Measurements from ENCODE around the gene TMEM26. TPM values are rescaled to one million over a fixed set of nuclear protein-coding genes. Genes with fewer than 3 reads are reported as not detected.

TMEM26 gene
- total RNA-seq, 1 donor, result 6.5 TPM

GRCh38 chr10:61458031-61458430, 4.8 kb upstream of the TMEM26 start:
- DNase-seq (ENCODE audit: insufficient read length, low spot score, missing footprints), result no peak
- Histone ChIP-seq H3K27me3 (ENCODE audit: insufficient read depth, low read length) (peaks cover 2% of the 10 kb centered on the region), H4K20me1 (ENCODE audit: insufficient read depth, low read length) (no peaks in the 10 kb centered on the region), H3K4me3 (ENCODE audit: insufficient read depth, low read length) (no peak overlapping the region), H3K4me2 (ENCODE audit: insufficient read depth, low read length) (no peak overlapping the region), H2AFZ (ENCODE audit: low read length) (no peak overlapping the region), H3K36me3 (ENCODE audit: insufficient read depth, low read length) (no peaks in the 10 kb centered on the region), H3K4me1 (ENCODE audit: insufficient read depth, low read length) (peaks cover 13% of the 10 kb centered on the region), H3K9me3 (ENCODE audit: low read depth, low read length) (no peaks in the 10 kb centered on the region), H3K79me2 (ENCODE audit: insufficient read depth, low read length) (no peaks in the 10 kb centered on the region), H3K27ac (ENCODE audit: low read depth, low read length) (no peak overlapping the region)
- no peak for TF ChIP-seq CTCF (IDR thresholded peaks at IDR 0.05; ENCODE audit: extremely low read depth, low read depth, low read length)

- no peak overlapping the region for H3K4me3 ChIP-seq (ENCODE audit: insufficient read depth, low read length)
- no peak for TF ChIP-seq CTCF (IDR thresholded peaks at IDR 0.05; ENCODE audit: extremely low read depth, low read depth, low read length)
- H4K20me1 ChIP-seq (ENCODE audit: insufficient read depth, low read length), result no peaks in the 10 kb centered on the region
- H3K36me3 ChIP-seq (ENCODE audit: insufficient read depth, low read length), result no peaks in the 10 kb centered on the region
- H3K27ac ChIP-seq (ENCODE audit: low read depth, low read length), result no peak overlapping the region
- no peak overlapping the region for H3K4me2 ChIP-seq (ENCODE audit: insufficient read depth, low read length)
- H3K9me3 ChIP-seq (ENCODE audit: low read depth, low read length), result no peaks in the 10 kb centered on the region
- peaks cover 10% of the 10 kb centered on the region for H3K4me1 ChIP-seq (ENCODE audit: insufficient read depth, low read length)
- DNase-seq (ENCODE audit: insufficient read length, low spot score, missing footprints), result peak; percentile 31
- H3K27me3 ChIP-seq (ENCODE audit: insufficient read depth, low read length), result peaks cover 10% of the 10 kb centered on the region
- H3K79me2 ChIP-seq (ENCODE audit: insufficient read depth, low read length), result no peaks in the 10 kb centered on the region
- no peak overlapping the region for H2AFZ ChIP-seq (ENCODE audit: low read length)
Observed at GRCh38 chr10:61456095-61456789, 3.1 kb upstream of the TMEM26 start.

GRCh38 chr10:61455656-61456055, 2.5 kb upstream of the TMEM26 start:
- Histone ChIP-seq H3K4me3 (ENCODE audit: insufficient read depth, low read length) (no peak overlapping the region), H3K4me1 (ENCODE audit: insufficient read depth, low read length) (peaks cover 10% of the 10 kb centered on the region), H4K20me1 (ENCODE audit: insufficient read depth, low read length) (no peaks in the 10 kb centered on the region)

More at GRCh38 chr10:61455656-61456055, 2.5 kb upstream of the TMEM26 start:
- Histone ChIP-seq H2AFZ (ENCODE audit: low read length) (no peak overlapping the region), H3K27me3 (ENCODE audit: insufficient read depth, low read length) (peaks cover 12% of the 10 kb centered on the region), H3K27ac (ENCODE audit: low read depth, low read length) (no peak overlapping the region), H3K36me3 (ENCODE audit: insufficient read depth, low read length) (no peaks in the 10 kb centered on the region), H3K79me2 (ENCODE audit: insufficient read depth, low read length) (no peaks in the 10 kb centered on the region), H3K9me3 (ENCODE audit: low read depth, low read length) (no peaks in the 10 kb centered on the region), H3K4me2 (ENCODE audit: insufficient read depth, low read length) (no peak overlapping the region)
- peak; percentile 13 for DNase-seq (ENCODE audit: insufficient read length, low spot score, missing footprints)
- no peak for TF ChIP-seq CTCF (IDR thresholded peaks at IDR 0.05; ENCODE audit: extremely low read depth, low read depth, low read length)

All from osteoblast (primary cell).